K562 (cell line): Measurements from ENCODE around the gene TMEM86A. TPM values are rescaled to one million over a fixed set of nuclear protein-coding genes. Genes with fewer than 3 reads are reported as not detected.

Experiments used
- ASH1L ChIP-seq: fragments of 450-650 bp; IDR thresholded peaks from 2 replicates; pipeline ENCODE4 v1.6.1; 2018; ENCODE audit warnings: borderline replicate concordance, mild to moderate bottlenecking, low read depth; ENCODE audit not compliant: partially characterized antibody
- MAZ ChIP-seq, 2 experiments: fragments of 450-650 bp in 1 of 2; sonication (generic) in 1 of 2; formaldehyde crosslinking; IDR thresholded peaks in 1 of 2; conservative IDR thresholded peaks in 1 of 2; 2 replicates each; pipeline versions ENCODE4 v1.4.0 to v1.5.0; 2020; ENCODE audit warnings: mild to moderate bottlenecking in 1 of 2, missing genetic modification reagents in 1 of 2
- NFIC ChIP-seq: fragments of 450-650 bp; IDR thresholded peaks from 2 replicates; pipeline ENCODE4 v1.6.1; 2017; ENCODE audit warnings: mild to moderate bottlenecking, inconsistent platforms
- PHB ChIP-seq: fragments of 250-450 bp; sonication (Bioruptor Pico); IDR thresholded peaks from 2 replicates; pipeline ENCODE4 v1.5.0; 2021
- RAD21 ChIP-seq, 2 experiments: fragments of 250-450 bp in 1 of 2; fragments of 450-650 bp in 1 of 2; sonication (Bioruptor Pico) in 1 of 2; formaldehyde crosslinking in 1 of 2; IDR thresholded peaks in 1 of 2; conservative IDR thresholded peaks in 1 of 2; 2 replicates each; pipeline versions ENCODE4 v1.4.0 to v1.8.0; 2020 to 2022; ENCODE audit warnings: mild to moderate bottlenecking in 2 of 2, moderate library complexity in 1 of 2
- ZBTB7A ChIP-seq: IDR thresholded peaks from 2 replicates; pipeline ENCODE4 v1.6.1; 2011; ENCODE audit warnings: low read depth, mild to moderate bottlenecking, low read length, moderate library complexity, borderline replicate concordance; ENCODE audit not compliant: control insufficient read depth
- ZNF316 ChIP-seq: fragments of 450-650 bp; IDR thresholded peaks from 2 replicates; pipeline ENCODE4 v1.6.1; 2016
- polyA plus RNA-seq, 8 experiments: library from polyadenylated mRNA; depleted of rRNA in 4 of 8; stranded (reverse) in 5 of 8; unstranded in 3 of 8; fragments of >200 nt; fragmentation: Nextera tagmentation in 2 of 8; fragmentation: Illumina TruSeq in 1 of 8; extraction: Ambion mirVana in 2 of 8; extraction: Trizol in 1 of 8; gene quantifications; 2 replicates each; pipeline versions ENCODE4 v1.2.1 to v1.2.3, GENCODE V29; 2011 to 2014; ENCODE audit warnings: inconsistent platforms in 1 of 8, missing spikeins in 1 of 8
- total RNA-seq, 7 experiments: library from RNA; depleted of rRNA in 6 of 7; stranded (reverse); fragments of >200 nt in 6 of 7; fragmentation: Illumina TruSeq in 2 of 7; extraction: Trizol in 2 of 7; gene quantifications; 2 replicates each; pipeline versions ENCODE4 v1.2.1 to v1.2.3, GENCODE V29; 2011 to 2021; ENCODE audit warnings: low replicate concordance in 1 of 7
- TF ChIP-seq, protein P1 (sequence below), 3 experiments: IDR thresholded peaks in 2 of 3; conservative IDR thresholded peaks in 1 of 3; 2 replicates each; pipeline ENCODE4 v1.5.1; 2011 to 2012; ENCODE audit warnings: low read length in 3 of 3, mild to moderate bottlenecking in 3 of 3, control low read depth in 2 of 3, improper control_type of control experiment in 1 of 3, inconsistent platforms in 1 of 3, low read depth in 1 of 3, mixed read lengths in 1 of 3, moderate library complexity in 1 of 3; ENCODE audit not compliant: insufficient read depth in 2 of 3

The TMEM86A gene
- total and polyA plus RNA-seq, 9 of the 15 experiments (the other 6 are each of a cell fraction or from before 2014, with no cell fraction given): 0.22 to 1.3 (median 0.40) TPM; not detected in 2

- TF ChIP-seq, protein P1, sequence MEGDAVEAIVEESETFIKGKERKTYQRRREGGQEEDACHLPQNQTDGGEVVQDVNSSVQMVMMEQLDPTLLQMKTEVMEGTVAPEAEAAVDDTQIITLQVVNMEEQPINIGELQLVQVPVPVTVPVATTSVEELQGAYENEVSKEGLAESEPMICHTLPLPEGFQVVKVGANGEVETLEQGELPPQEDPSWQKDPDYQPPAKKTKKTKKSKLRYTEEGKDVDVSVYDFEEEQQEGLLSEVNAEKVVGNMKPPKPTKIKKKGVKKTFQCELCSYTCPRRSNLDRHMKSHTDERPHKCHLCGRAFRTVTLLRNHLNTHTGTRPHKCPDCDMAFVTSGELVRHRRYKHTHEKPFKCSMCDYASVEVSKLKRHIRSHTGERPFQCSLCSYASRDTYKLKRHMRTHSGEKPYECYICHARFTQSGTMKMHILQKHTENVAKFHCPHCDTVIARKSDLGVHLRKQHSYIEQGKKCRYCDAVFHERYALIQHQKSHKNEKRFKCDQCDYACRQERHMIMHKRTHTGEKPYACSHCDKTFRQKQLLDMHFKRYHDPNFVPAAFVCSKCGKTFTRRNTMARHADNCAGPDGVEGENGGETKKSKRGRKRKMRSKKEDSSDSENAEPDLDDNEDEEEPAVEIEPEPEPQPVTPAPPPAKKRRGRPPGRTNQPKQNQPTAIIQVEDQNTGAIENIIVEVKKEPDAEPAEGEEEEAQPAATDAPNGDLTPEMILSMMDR (IDR thresholded peaks at IDR 0.05 in 2 of 3, conservative IDR thresholded peaks at IDR 0.05 in 1 of 3; ENCODE audit: insufficient read depth in 2 of 3, low read depth in 1 of 3, low read length in 3 of 3): peak; percentile 76 to 91 (median 79)
- TF ChIP-seq ZBTB7A (peak; percentile 72; the same call in 1 of the 2 replicates), RAD21 (CRISPR knock-in tag; conservative IDR thresholded peaks at IDR 0.05 in 1 of 2, IDR thresholded peaks at IDR 0.05 in 1 of 2) (peak in 1 of 2 experiments; percentile 22; a peak in 2 of 4 replicates), NFIC (peak; percentile 15; the same call in 1 of the 2 replicates), PHB (CRISPR knock-in tag) (no peak), MAZ (CRISPR knock-in tag; conservative IDR thresholded peaks at IDR 0.05 in 1 of 2, IDR thresholded peaks at IDR 0.05 in 1 of 2) (0 out of 4 replicates have a peak, but pooled peaks of 1 of the 2 experiments have one; percentile 16), ZNF316 (peak; percentile 70), ASH1L (no peak)
These were observed 29.1 kb downstream of the TMEM86A start (continued) for GRCh38 chr11:18727479-18728236.
